ENCODE measurements around the gene CEL. TPM values are rescaled to one million over a fixed set of nuclear protein-coding genes. Genes with fewer than 3 reads are reported as not detected.
A peak's percentile ranks its signal among the peaks of the same experiment; 100 is the strongest.

CEL gene
- polyA plus RNA-seq, 10 donors: 1.1 to 2.4 (median 1.6) TPM

- DNase-seq: peak in 2 of 3 donors; percentile 56 to 69
Measured at GRCh38 chr9:133103183-133103986, 41.6 kb downstream of the CEL start.

- DNase-seq: no peak
Measured at GRCh38 chr9:133103987-133104505, 42.3 kb downstream of the CEL start.

- no peak for DNase-seq
Measured at GRCh38 chr9:133104718-133105460, 43.1 kb downstream of the CEL start.

- no peak for DNase-seq
Measured at GRCh38 chr9:133105461-133105770, 43.6 kb downstream of the CEL start.

GRCh38 chr9:133106511-133107244 lies 44.9 kb downstream of the CEL start:
- no peak for DNase-seq

GRCh38 chr9:133107245-133107722 lies 45.5 kb downstream of the CEL start:
- no peak for DNase-seq

GRCh38 chr9:133107961-133108793 lies 46.4 kb downstream of the CEL start:
- no peak for DNase-seq

- no peak for DNase-seq
Measured at GRCh38 chr9:133108794-133109641, 47.2 kb downstream of the CEL start.

- DNase-seq: no peak
Measured at GRCh38 chr9:133109931-133110650, 48.3 kb downstream of the CEL start.

GRCh38 chr9:133111808-133112662 lies 50.3 kb downstream of the CEL start:
- no peak for DNase-seq

- DNase-seq: peak in 1 of 3 donors; percentile 58
Measured at GRCh38 chr9:133112663-133113026, 50.9 kb downstream of the CEL start.

- no peak for DNase-seq
Measured at GRCh38 chr9:133113163-133113948, 51.6 kb downstream of the CEL start.

- peak in 2 of 3 donors; percentile 47 to 61 for DNase-seq
Measured at GRCh38 chr9:133113949-133114885, 52.4 kb downstream of the CEL start.

- no peak for DNase-seq
Measured at GRCh38 chr9:133114886-133115603, 53.3 kb downstream of the CEL start.

- no peak for DNase-seq
Measured at GRCh38 chr9:133115604-133116345, 54.0 kb downstream of the CEL start.

Measured in muscle of back (tissue), 11 donors.